SK-N-SH (cell line): ENCODE data around the gene EXOC6B. TPM values are rescaled to one million over a fixed set of nuclear protein-coding genes. Genes with fewer than 3 reads are reported as not detected.

Experiments
- CTCF ChIA-PET: fragments of 300-600, 350-600 bp; formaldehyde crosslinking; extraction: SDS; loops from one replicate; lab custom pipeline; 2021; lab: Yijun Ruan, JAX
- POLR2A ChIA-PET: fragments of 350-600 bp; sonication (Branson Sonifier 250); formaldehyde crosslinking; extraction: SDS; loops from one replicate; lab custom pipeline; 2020; ENCODE audit warnings: antibody characterized with exemption, inconsistent platforms; lab: Yijun Ruan, JAX
- DNase-seq: peaks from one replicate; pipeline ENCODE4 v3.0.0; 2012
- H2AFZ ChIP-seq: fragments of 200-600 bp; sonication (generic); 2 replicates; pipeline ENCODE4 v1.8.1; 2016; ENCODE audit warnings: antibody characterized with exemption, mild to moderate bottlenecking, low read depth
- H3F3A ChIP-seq: fragments of 200-600 bp; sonication (generic); replicated peaks from 2 replicates; pipeline ENCODE3; 2016; ENCODE audit warnings: antibody characterized with exemption, mild to moderate bottlenecking; ENCODE audit not compliant: insufficient read depth
- H3K27ac ChIP-seq, 2 experiments: fragments of 200-500 bp in 1 of 2; fragments of 200-600 bp in 1 of 2; sonication (Bioruptor generic) in 1 of 2; sonication (generic), shearing (Covaris generic) in 1 of 2; 2 replicates each; pipeline versions ENCODE4 v1.5.1 to v1.6.1; 2014 to 2016; ENCODE audit warnings: low read depth in 2 of 2, inconsistent platforms in 1 of 2, low read length in 1 of 2, mild to moderate bottlenecking in 1 of 2, mixed read lengths in 1 of 2
- H3K27me3 ChIP-seq: fragments of 200-600 bp; sonication (generic), shearing (Covaris generic); 2 replicates; pipeline ENCODE4 v1.6.1; 2016; ENCODE audit warnings: mixed run types; ENCODE audit not compliant: insufficient read depth
- H3K36me3 ChIP-seq, 2 experiments: fragments of 200-500 bp in 1 of 2; fragments of 200-600 bp in 1 of 2; sonication (Bioruptor generic) in 1 of 2; sonication (generic) in 1 of 2; replicated peaks in 1 of 2; 2 replicates each; pipeline versions ENCODE3 to v1.5.1; 2014 to 2016; ENCODE audit warnings: low read length in 1 of 2, mild to moderate bottlenecking in 1 of 2; ENCODE audit not compliant: insufficient read depth in 2 of 2, control insufficient read depth in 1 of 2
- H3K4me1 ChIP-seq, 2 experiments: fragments of 200-500 bp in 1 of 2; fragments of 200-600 bp in 1 of 2; sonication (Bioruptor generic) in 1 of 2; sonication (generic), shearing (Covaris generic) in 1 of 2; 2 replicates each; pipeline versions ENCODE4 v1.5.1 to v1.6.1; 2014 to 2016; ENCODE audit warnings: low read depth in 1 of 2, low read length in 1 of 2, mixed run types in 1 of 2; ENCODE audit not compliant: insufficient read depth in 2 of 2, control insufficient read depth in 1 of 2
- H3K4me2 ChIP-seq: fragments of 200-600 bp; sonication (generic), shearing (Covaris generic); 2 replicates; pipeline ENCODE4 v1.6.1; 2017; ENCODE audit warnings: mixed run types
- H3K4me3 ChIP-seq, 2 experiments: fragments of 200-500 bp in 1 of 2; fragments of 200-600 bp in 1 of 2; sonication (Bioruptor generic) in 1 of 2; sonication (generic), shearing (Covaris generic) in 1 of 2; 2 replicates each; pipeline versions ENCODE4 v1.5.1 to v1.8.1; 2014 to 2016; ENCODE audit warnings: low read depth in 2 of 2, inconsistent platforms in 1 of 2, low read length in 1 of 2, mild to moderate bottlenecking in 1 of 2, mixed read lengths in 1 of 2, moderate library complexity in 1 of 2
- H3K79me2 ChIP-seq: fragments of 200-600 bp; sonication (generic); 2 replicates; pipeline ENCODE4 v1.8.1; 2017; ENCODE audit warnings: mild to moderate bottlenecking; ENCODE audit not compliant: insufficient read depth
- H3K9ac ChIP-seq: fragments of 200-600 bp; sonication (generic); 2 replicates; pipeline ENCODE4 v1.6.1; 2017; ENCODE audit warnings: mixed run types
- H3K9me2 ChIP-seq: fragments of 200-600 bp; sonication (generic); 2 replicates; pipeline ENCODE4 v1.6.1; 2017; ENCODE audit warnings: mixed run types
- H3K9me3 ChIP-seq: fragments of 200-600 bp; sonication (generic); 2 replicates; pipeline ENCODE4 v1.6.1; 2017; ENCODE audit warnings: mixed run types, mild to moderate bottlenecking, moderate library complexity
- H4K20me1 ChIP-seq: fragments of 200-600 bp; sonication (generic); 2 replicates; pipeline ENCODE4 v1.6.1; 2017; ENCODE audit warnings: mild to moderate bottlenecking, mixed run types; ENCODE audit not compliant: insufficient read depth
- CTCF ChIP-seq: fragments of 200-600 bp; sonication (generic); IDR thresholded peaks from 2 replicates; pipeline ENCODE4 v1.6.1; 2017; ENCODE audit warnings: antibody characterized with exemption, mild to moderate bottlenecking, moderate library complexity
- FOSL2 ChIP-seq: IDR thresholded peaks from 2 replicates; pipeline ENCODE4 v1.4.0; 2012; ENCODE audit warnings: low read depth, mild to moderate bottlenecking, moderate library complexity, borderline replicate concordance
- FOXJ3 ChIP-seq: sonication (generic); formaldehyde crosslinking; IDR thresholded peaks from 2 replicates; pipeline ENCODE4 v1.5.1; 2020; ENCODE audit warnings: mild to moderate bottlenecking, missing genetic modification reagents
- GABPA ChIP-seq: IDR thresholded peaks from 2 replicates; pipeline ENCODE4 v1.4.0; 2012; ENCODE audit warnings: low read depth, mild to moderate bottlenecking
- GATA2 ChIP-seq: sonication (generic); formaldehyde crosslinking; IDR thresholded peaks from 2 replicates; pipeline ENCODE4 v1.5.0; 2020; ENCODE audit warnings: mild to moderate bottlenecking, missing genetic modification reagents
- IRF3 ChIP-seq: fragments of 150-350 bp; IDR thresholded peaks from 2 replicates; pipeline ENCODE4 v1.6.1; 2016; ENCODE audit warnings: mild to moderate bottlenecking, low read depth, low read length
- MXI1 ChIP-seq: IDR thresholded peaks from 2 replicates; pipeline ENCODE4 v1.6.1; 2012; ENCODE audit warnings: mild to moderate bottlenecking, low read depth, low read length, improper control_type of control experiment
- NFIC ChIP-seq: IDR thresholded peaks from 2 replicates; pipeline ENCODE4 v1.4.0; 2012; ENCODE audit warnings: borderline replicate concordance
- POLR2AphosphoS5 ChIP-seq: IDR thresholded peaks from 2 replicates; pipeline ENCODE4 v1.6.1; 2012; ENCODE audit warnings: low read depth, low read length
- RAD21 ChIP-seq: IDR thresholded peaks from 2 replicates; pipeline ENCODE4 v1.6.1; 2012; ENCODE audit warnings: mild to moderate bottlenecking, low read length
- TCF12 ChIP-seq: IDR thresholded peaks from 2 replicates; pipeline ENCODE4 v1.4.0; 2012
- TEAD4 ChIP-seq: IDR thresholded peaks from 2 replicates; pipeline ENCODE4 v1.4.0; 2012; ENCODE audit warnings: mild to moderate bottlenecking, borderline replicate concordance; ENCODE audit not compliant: insufficient read depth
- WGBS: methylation state at CpG from one replicate; pipeline ENCODE4 v1.1.6; 2017; ENCODE audit warnings: low lambda C conversion rate; 5-methylcytosine and 5-hydroxymethylcytosine counted together
- polyA plus RNA-seq, 3 experiments: library from polyadenylated mRNA; depleted of rRNA; stranded (reverse); fragments of >200 nt; gene quantifications; 2 replicates each; pipeline ENCODE4 v1.2.3, GENCODE V29; 2012
- TF ChIP-seq, protein P1 (sequence below): fragments of 150-350 bp; IDR thresholded peaks from 2 replicates; pipeline ENCODE4 v1.6.1; 2017; ENCODE audit warnings: antibody characterized with exemption, low read length, low read depth, borderline replicate concordance
- TF ChIP-seq, protein P2 (sequence below): IDR thresholded peaks from 2 replicates; pipeline ENCODE4 v1.4.0; 2012; ENCODE audit warnings: low read depth
- TF ChIP-seq, protein P3 (sequence below): IDR thresholded peaks from 2 replicates; pipeline ENCODE4 v1.6.1; 2012; ENCODE audit warnings: mild to moderate bottlenecking, low read depth, low read length, moderate library complexity

The EXOC6B gene
- polyA plus RNA-seq, 1 of the 3 experiments (the other 2 are of a cell fraction) = 7.4 TPM

GRCh38 chr2:72848436-72849137 is 22.8 kb upstream of the EXOC6B start:
- Histone ChIP-seq H3K9me3 (no peaks in the 10 kb centered on the region), H3K4me3 (no peak overlapping the region), H3K79me2 (no peaks in the 10 kb centered on the region), H3K9me2 (no peaks in the 10 kb centered on the region), H3F3A (no peaks in the 10 kb centered on the region), H3K4me2 (no peak overlapping the region), H3K4me1 (no peaks in the 10 kb centered on the region), H3K9ac (no peak overlapping the region), H2AFZ (no peak overlapping the region), H3K36me3 (no peaks in the 10 kb centered on the region), H3K27ac (no peak overlapping the region), H4K20me1 (no peaks in the 10 kb centered on the region), H3K27me3 (peaks cover 13% of the 10 kb centered on the region; the same call in 1 of the 2 replicates)
- 47% methylated on average over 3 of the region's 3 CpGs for WGBS
- ChIA-PET CTCF (no interaction called here), POLR2A (no interaction called here)
- no peak for DNase-seq
- TF ChIP-seq, protein P1, sequence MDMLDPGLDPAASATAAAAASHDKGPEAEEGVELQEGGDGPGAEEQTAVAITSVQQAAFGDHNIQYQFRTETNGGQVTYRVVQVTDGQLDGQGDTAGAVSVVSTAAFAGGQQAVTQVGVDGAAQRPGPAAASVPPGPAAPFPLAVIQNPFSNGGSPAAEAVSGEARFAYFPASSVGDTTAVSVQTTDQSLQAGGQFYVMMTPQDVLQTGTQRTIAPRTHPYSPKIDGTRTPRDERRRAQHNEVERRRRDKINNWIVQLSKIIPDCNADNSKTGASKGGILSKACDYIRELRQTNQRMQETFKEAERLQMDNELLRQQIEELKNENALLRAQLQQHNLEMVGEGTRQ = no peak
- no peak for TF ChIP-seq TEAD4
- TF ChIP-seq FOXJ3 (CRISPR knock-in tag) = no peak
- TF ChIP-seq, protein P2, sequence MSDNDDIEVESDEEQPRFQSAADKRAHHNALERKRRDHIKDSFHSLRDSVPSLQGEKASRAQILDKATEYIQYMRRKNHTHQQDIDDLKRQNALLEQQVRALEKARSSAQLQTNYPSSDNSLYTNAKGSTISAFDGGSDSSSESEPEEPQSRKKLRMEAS = no peak
- no peak for TF ChIP-seq GATA2 (CRISPR knock-in tag)
- TF ChIP-seq NFIC = no peak
- no peak for TF ChIP-seq FOSL2

DNA sequence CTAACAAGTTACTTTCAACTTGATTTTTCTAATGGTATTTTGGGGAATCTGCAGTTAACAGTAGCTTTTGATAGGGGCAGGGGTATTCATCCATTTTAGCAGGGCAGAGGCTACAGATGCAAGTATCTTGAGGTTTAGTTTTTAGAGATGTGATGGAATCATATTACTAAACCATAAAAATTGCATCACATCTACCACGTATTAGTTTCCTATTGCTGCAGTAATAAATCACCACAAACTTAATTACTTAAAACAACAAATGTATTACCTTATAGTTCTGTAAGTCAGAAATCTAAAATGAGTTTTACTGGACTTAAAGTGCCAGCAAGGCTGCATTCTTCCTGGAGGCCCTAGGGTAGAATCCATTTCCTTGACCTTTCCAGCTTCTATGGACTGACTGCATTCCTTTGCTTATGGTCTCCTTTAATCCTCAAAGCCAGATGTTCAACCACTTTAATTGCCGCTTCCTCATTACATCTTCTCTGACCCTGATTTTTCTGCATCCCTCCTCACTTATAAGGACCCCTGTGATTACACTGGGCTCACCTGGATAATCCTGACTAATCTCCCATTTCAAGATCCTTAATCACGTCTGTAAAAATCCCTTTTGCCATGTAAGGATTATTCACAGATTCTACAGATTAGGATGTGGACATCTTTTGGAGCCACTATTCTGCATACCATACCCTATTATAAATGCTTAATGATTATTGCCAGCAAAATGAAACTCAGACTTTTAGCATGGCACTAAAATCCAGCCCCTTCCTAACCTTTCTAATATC is 21.9 kb upstream of the EXOC6B start:
- DNase-seq = no peak
- ChIA-PET POLR2A (no interaction called here), CTCF (interaction anchor here (0.6 to 1.4 kb wide), 2 partner anchors 15 to 62 kb away, joined by 3 to 5 read pairs; no protein-coding TSS in a partner anchor)
- Histone ChIP-seq H3K36me3 (no peaks in the 10 kb centered on the region), H3F3A (no peaks in the 10 kb centered on the region), H3K27ac (no peak overlapping the region), H3K79me2 (no peaks in the 10 kb centered on the region), H3K4me2 (no peak overlapping the region), H4K20me1 (no peaks in the 10 kb centered on the region), H3K9me3 (no peaks in the 10 kb centered on the region), H3K9ac (no peak overlapping the region), H3K9me2 (no peaks in the 10 kb centered on the region), H3K4me1 (no peaks in the 10 kb centered on the region), H2AFZ (no peak overlapping the region), H3K27me3 (peaks cover 13% of the 10 kb centered on the region; the same call in 1 of the 2 replicates), H3K4me3 (no peak overlapping the region)
- 44% methylated on average over 3 of the region's 3 CpGs for WGBS
- TF ChIP-seq, protein P3, sequence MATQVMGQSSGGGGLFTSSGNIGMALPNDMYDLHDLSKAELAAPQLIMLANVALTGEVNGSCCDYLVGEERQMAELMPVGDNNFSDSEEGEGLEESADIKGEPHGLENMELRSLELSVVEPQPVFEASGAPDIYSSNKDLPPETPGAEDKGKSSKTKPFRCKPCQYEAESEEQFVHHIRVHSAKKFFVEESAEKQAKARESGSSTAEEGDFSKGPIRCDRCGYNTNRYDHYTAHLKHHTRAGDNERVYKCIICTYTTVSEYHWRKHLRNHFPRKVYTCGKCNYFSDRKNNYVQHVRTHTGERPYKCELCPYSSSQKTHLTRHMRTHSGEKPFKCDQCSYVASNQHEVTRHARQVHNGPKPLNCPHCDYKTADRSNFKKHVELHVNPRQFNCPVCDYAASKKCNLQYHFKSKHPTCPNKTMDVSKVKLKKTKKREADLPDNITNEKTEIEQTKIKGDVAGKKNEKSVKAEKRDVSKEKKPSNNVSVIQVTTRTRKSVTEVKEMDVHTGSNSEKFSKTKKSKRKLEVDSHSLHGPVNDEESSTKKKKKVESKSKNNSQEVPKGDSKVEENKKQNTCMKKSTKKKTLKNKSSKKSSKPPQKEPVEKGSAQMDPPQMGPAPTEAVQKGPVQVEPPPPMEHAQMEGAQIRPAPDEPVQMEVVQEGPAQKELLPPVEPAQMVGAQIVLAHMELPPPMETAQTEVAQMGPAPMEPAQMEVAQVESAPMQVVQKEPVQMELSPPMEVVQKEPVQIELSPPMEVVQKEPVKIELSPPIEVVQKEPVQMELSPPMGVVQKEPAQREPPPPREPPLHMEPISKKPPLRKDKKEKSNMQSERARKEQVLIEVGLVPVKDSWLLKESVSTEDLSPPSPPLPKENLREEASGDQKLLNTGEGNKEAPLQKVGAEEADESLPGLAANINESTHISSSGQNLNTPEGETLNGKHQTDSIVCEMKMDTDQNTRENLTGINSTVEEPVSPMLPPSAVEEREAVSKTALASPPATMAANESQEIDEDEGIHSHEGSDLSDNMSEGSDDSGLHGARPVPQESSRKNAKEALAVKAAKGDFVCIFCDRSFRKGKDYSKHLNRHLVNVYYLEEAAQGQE = no peak
- TF ChIP-seq GABPA (no peak), MXI1 (no peak), GATA2 (CRISPR knock-in tag) (no peak), IRF3 (no peak), POLR2AphosphoS5 (no peak), RAD21 (no peak), TCF12 (no peak), CTCF (no peak)
- TF ChIP-seq, protein P1 = no peak
